Measurements from ENCODE around the gene DNASE1L2.

GRCh38 chr16:2271848-2272461 is 35.7 kb downstream of the DNASE1L2 start:
- TF ChIP-seq RAD21 (IDR thresholded peaks at IDR 0.05): no peak
- TF ChIP-seq FOXA2 (IDR thresholded peaks at IDR 0.05): no peak
- no peak for TF ChIP-seq CTCF (IDR thresholded peaks at IDR 0.05; ENCODE audit: low read depth, low read length, missing input control)
- no peak for TF ChIP-seq MAX (IDR thresholded peaks at IDR 0.05)
- no peak for TF ChIP-seq TAF1 (conservative IDR thresholded peaks at IDR 0.05)
- TF ChIP-seq EGR1 (IDR thresholded peaks at IDR 0.05; ENCODE audit: low read depth in 2 of 2): no peak
- no peak for TF ChIP-seq YY1 (IDR thresholded peaks at IDR 0.05)
- no peak for TF ChIP-seq FOXA1 (IDR thresholded peaks at IDR 0.05)
- TF ChIP-seq HNF4G (IDR thresholded peaks at IDR 0.05): no peak
- TF ChIP-seq JUND (IDR thresholded peaks at IDR 0.05): no peak
- TF ChIP-seq ZBTB33 (IDR thresholded peaks at IDR 0.05): no peak
- no peak for TF ChIP-seq SP1 (IDR thresholded peaks at IDR 0.05)

Measured in liver (tissue), 3 donors.